Measurements from ENCODE around the gene SEC23A. TPM values are rescaled to one million over a fixed set of nuclear protein-coding genes. Genes with fewer than 3 reads are reported as not detected.
"Not testable (repeated sequence)": the region's sequence is repeated elsewhere in the genome, so short reads cannot be mapped to it uniquely, and the experiment has no call there.

The SEC23A gene
- 79.7 TPM for total RNA-seq
- long read RNA-seq, full-length matches to known transcripts: 183 of 203 reads
- long read RNA-seq, partial matches to known transcripts: 13 of 203 reads
- long read RNA-seq, other reads (novel, unspliced or antisense): 7 of 203 reads

- intact Hi-C loops (cut with DNase I): loop anchor here (10.0 kb wide), 1 partner anchor 322 kb away; no protein-coding TSS in a partner anchor
- DNase-seq: peak; percentile 95
- ATAC-seq (ENCODE audit: poor library complexity): peak; percentile 99
These were observed at the start of gene SEC23A for GRCh38 chr14:39102969-39103957. TSS of gene SEC23A (minus strand) at chr14:39103235. CDS start at chr14:39096118, 7,117 bp downstream.

GRCh38 chr14:39145266-39145966 is 42.4 kb upstream of the SEC23A start:
- ATAC-seq (ENCODE audit: poor library complexity): no peak
- DNase-seq: no peak
- intact Hi-C loops (cut with DNase I): no loop called here

- intact Hi-C loops (cut with DNase I); ATAC-seq (ENCODE audit: poor library complexity); DNase-seq: not testable (repeated sequence)
These were observed 40.2 kb upstream of the SEC23A start for GRCh38 chr14:39143226-39143625.

DNA sequence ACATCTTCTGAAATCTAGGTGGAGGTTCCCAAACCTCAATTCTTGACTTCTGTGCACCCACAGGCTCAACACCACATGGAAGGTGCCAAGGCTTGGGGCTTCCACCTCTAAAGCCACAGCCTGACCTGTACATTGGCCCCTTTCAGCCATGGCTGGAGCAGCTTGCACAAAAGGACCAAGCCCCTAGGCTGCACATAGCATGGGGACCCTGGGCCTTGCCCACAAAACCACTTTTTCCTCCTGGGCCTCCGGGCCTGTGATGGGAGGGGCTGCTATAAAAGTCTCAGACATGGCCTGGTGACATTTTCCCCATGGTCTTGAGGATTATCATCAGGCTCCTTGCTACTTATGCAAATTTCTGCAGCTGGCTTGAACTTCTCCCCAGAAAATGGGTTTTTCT is 38.6 kb upstream of the SEC23A start:
- intact Hi-C loops (cut with DNase I); DNase-seq; ATAC-seq (ENCODE audit: poor library complexity): not testable (repeated sequence)

GRCh38 chr14:39140170-39140569 is 37.1 kb upstream of the SEC23A start:
- intact Hi-C loops (cut with DNase I): no loop called here
- ATAC-seq (ENCODE audit: poor library complexity) (no peak), DNase-seq (no peak)

DNA sequence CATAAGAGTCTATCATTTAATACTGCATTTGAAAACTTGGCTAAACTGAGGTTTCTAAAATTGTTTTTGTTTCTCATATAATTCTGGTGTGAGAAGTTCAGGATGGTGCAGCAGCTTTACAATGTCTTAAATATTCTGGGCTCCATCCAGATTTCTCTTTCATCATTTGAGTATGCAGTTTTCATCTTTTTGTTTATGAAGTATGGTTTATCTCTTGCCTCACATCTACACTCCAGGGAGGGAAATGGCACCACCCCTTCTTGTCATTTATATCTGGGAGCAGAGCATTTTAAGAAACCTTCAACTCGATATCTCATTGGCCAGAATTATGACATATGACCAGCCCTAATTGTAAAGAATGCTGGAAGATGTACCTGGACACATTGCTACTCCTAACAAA is 35.4 kb upstream of the SEC23A start:
- intact Hi-C loops (cut with DNase I): no loop called here
- no peak for DNase-seq

GRCh38 chr14:39137835-39138234 is 34.8 kb upstream of the SEC23A start:
- DNase-seq; ATAC-seq (ENCODE audit: poor library complexity); intact Hi-C loops (cut with DNase I): not testable (repeated sequence)

More for the DNA sequence above, 35.4 kb upstream of the SEC23A start:
- ATAC-seq (ENCODE audit: poor library complexity): no peak

DNA sequence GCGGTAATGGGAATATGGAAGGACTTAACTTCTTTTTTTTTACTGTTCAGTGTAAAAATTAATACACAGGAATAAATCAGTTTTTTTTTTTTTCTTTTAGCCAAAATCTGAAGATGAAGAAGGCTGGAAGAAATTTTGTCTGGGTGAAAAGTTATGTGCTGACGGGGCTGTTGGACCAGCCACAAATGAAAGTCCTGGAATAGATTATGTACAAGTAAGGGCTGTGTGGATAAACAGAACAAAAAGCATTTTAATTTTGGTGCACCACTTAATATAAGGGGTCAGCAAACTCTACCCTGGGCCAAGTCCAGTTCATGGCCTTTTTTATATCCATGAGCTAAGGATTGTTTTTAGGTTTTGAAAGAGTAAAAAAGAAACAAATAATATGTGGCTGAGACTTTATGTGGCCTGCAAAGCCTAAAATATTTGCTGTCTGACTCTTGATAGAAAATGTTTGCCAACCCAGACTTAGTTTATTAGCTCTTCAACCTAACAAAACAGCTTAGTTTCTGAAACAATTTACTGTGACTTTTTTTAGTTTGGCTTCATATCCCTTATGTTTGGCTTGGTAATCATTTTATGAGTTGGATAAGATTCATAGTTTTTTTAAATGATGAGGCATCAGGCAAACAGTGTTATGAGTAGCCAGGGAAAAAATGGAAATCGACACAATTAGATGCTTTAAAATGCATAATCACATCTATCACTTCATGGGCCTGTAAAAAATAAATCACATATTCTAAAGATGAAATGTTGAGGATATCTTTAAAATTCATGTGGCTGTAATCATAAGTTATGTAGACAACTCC is 19.5 kb upstream of the SEC23A start:
- no peak for DNase-seq
- ATAC-seq (ENCODE audit: poor library complexity): no peak
- intact Hi-C loops (cut with DNase I): no loop called here

- intact Hi-C loops (cut with DNase I): no loop called here
- ATAC-seq (ENCODE audit: poor library complexity) (peak; percentile 100), DNase-seq (peak; percentile 97)
These were observed 11.2 kb upstream of the SEC23A start, which contains the start of gene GEMIN2 for GRCh38 chr14:39114073-39114838. TSS of gene GEMIN2 (plus strand) at chr14:39114323. CDS start at chr14:39114339, 16 bp downstream.

DNA sequence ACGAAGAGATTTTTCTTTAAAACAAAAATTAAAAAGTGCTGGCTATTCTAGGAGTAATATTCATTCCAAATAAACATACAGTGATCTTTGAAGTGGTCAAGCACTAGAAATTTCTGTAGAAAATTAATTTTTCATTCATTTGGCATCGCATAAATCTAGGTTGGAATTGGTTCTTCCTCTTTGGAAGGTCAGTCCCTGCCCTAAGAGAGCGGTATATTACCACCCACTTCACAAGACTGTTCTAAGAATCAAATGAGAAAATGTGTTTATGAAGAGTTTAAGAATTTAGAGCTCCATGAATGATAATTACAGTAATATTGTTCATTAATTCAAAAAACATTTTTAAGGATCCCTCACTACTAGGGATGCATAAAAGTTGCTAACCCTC is 10.6 kb upstream of the SEC23A start:
- intact Hi-C loops (cut with DNase I): no loop called here
- ATAC-seq (ENCODE audit: poor library complexity) (peak; percentile 17), DNase-seq (no peak)

- intact Hi-C loops (cut with DNase I): loop anchor here (10.0 kb wide), 1 partner anchor 315 kb away; no protein-coding TSS in a partner anchor
- DNase-seq (no peak), ATAC-seq (ENCODE audit: poor library complexity) (no peak)
These were observed 7.1 kb upstream of the SEC23A start for GRCh38 chr14:39109893-39110715.

DNA sequence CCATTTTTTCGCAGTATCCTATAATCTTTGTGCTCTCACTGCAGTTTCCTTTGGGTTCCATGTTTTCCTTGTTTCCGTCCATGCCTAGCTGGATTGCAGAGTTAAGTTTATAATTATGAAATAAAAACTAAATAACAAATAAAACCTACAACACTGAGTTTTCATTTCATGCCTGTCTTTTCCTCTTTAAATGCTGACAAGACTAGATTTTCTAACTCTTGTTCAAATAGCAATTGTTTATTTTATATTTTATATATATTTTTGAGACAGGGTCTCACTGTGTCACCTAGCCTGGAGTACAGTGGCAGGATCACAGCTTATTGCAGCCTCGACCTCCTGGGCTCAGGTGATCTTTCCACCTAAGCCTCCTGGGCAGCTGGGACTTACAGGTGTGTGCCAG is 5.8 kb upstream of the SEC23A start:
- DNase-seq: no peak
- intact Hi-C loops (cut with DNase I): loop anchor here (10.0 kb wide), 1 partner anchor 316 kb away; no protein-coding TSS in a partner anchor
- no peak for ATAC-seq (ENCODE audit: poor library complexity)

DNA sequence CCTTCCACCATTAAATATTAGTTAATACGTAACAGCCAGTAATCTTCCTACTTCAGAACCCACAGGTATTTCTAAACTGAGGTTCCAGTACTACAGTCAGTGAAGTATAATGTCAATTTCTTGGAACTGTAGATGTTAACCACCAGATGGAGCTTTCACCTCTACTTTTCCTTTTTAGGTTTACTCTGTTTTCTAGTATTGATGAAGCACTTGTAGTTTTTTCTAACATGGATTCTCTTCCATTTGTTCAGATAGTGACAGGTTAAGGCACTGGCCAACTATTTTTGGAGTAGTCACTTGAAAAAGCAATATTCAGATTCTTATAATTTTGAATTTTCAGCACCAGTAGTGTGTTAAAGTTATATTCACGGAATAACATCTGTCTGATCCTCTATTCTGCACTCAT is 4.6 kb upstream of the SEC23A start:
- intact Hi-C loops (cut with DNase I): loop anchor here (10.0 kb wide), 1 partner anchor 317 kb away; no protein-coding TSS in a partner anchor
- DNase-seq (no peak), ATAC-seq (ENCODE audit: poor library complexity) (no peak)

DNA sequence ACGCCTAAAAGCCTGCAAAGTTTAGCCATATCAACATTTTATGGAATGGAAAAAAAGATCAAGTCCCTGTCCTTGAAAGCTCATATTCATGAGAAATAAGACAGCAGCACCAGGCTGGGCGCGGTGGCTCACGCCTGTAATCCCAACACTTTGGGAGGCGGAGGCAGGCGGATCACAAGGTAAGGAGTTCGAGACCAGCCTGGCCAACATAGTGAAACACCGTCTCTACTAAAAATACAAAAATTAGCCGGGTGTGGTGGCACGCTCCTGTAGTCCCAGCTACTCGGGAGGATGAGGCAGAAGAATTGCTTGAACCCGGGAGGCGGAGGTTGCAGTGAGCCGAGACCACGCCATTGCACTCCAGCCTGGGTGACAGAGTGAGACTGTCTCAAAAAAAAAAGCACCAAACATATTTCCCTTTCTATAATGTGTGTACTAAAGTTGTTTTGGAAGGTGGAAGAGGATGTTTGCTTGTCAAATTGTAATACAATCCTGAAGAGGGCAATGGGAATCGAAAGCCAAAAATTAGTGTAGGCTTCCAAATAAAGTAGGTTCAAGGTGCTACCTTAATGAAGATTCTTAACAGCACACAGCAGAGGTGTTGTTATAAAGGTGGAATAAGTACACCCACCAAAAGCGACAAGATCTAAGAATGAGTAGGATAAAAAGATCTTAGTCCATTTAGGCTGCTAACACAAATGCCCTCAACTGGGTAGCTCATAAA is 1.2 kb upstream of the SEC23A start:
- not testable (repeated sequence) for ATAC-seq (ENCODE audit: poor library complexity); DNase-seq
- intact Hi-C loops (cut with DNase I): loop anchor here (10.0 kb wide), 1 partner anchor 321 kb away; no protein-coding TSS in a partner anchor

DNA sequence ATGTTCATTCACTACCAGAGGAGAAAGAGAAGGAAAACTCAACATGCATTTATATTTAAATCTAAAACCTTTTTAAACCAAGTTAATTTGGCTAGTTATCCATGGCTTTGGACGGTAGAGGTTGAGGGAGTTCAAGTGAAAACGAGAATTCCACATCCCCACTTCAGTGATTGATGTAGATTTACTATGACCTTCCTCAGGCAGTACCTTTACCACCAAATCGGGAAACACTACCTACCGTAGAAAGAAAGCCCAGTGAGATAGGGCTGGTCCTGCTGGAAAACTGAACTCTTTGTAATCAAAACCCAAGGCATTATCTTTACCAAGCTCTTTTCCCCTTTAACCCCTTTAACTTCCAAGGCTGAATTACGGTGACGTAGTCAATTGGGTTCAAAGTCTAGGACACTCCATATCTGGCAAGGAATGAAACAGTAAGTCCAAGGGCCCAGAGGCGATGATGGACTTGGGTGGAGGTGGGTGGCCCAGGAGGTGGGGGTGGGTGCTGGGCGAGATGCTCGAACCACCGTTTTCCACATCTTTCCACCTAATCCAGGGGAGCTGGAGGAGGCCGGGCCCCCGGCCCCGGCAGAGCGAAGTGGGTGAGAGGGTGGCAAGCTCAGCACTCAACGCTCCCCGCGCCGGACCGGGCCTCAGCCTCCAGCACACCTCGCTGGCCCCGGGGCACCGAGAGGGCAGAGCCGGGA is 618 bp downstream of the SEC23A start:
- peak; percentile 66 for ATAC-seq (ENCODE audit: poor library complexity)
- intact Hi-C loops (cut with DNase I): loop anchor here (10.0 kb wide), 1 partner anchor 322 kb away; no protein-coding TSS in a partner anchor
- no peak for DNase-seq
